Mesenchymal stem cell (in vitro differentiated cells and primary cell): ENCODE data around the gene LTB4R.

Source experiments
- DNase-seq: peaks from one replicate; pipeline ENCODE4 v3.0.0-alpha.2; 2013
- H2AFZ ChIP-seq: one replicate; pipeline ENCODE4 v1.6.1; 2013; ENCODE audit warnings: low read depth, mild to moderate bottlenecking, control low read depth, inconsistent platforms, low read length, moderate library complexity
- H2AK5ac ChIP-seq: 2 replicates; pipeline ENCODE4 v1.6.1; 2013; ENCODE audit warnings: low read length, moderate library complexity, mild to moderate bottlenecking, inconsistent platforms; ENCODE audit not compliant: severe bottlenecking
- H2BK120ac ChIP-seq: one replicate; pipeline ENCODE4 v1.6.1; 2013; ENCODE audit warnings: low read depth, mild to moderate bottlenecking, inconsistent platforms, low read length, moderate library complexity
- H2BK12ac ChIP-seq, 2 experiments: one replicate each; pipeline ENCODE4 v1.6.1; 2013; ENCODE audit warnings: inconsistent platforms in 2 of 2, low read length in 2 of 2, mild to moderate bottlenecking in 2 of 2, moderate library complexity in 2 of 2, control low read depth in 1 of 2
- H2BK15ac ChIP-seq: one replicate; pipeline ENCODE4 v1.6.1; 2013; ENCODE audit warnings: mild to moderate bottlenecking, low read depth, inconsistent platforms; ENCODE audit not compliant: poor library complexity, severe bottlenecking
- H2BK5ac ChIP-seq: 2 replicates; pipeline ENCODE4 v1.6.1; 2013; ENCODE audit warnings: low read depth, mild to moderate bottlenecking, low read length, control low read depth, inconsistent platforms; ENCODE audit not compliant: poor library complexity, severe bottlenecking
- H3K14ac ChIP-seq, 2 experiments: one replicate each; pipeline ENCODE4 v1.6.1; 2013; ENCODE audit warnings: inconsistent platforms in 2 of 2, low read length in 2 of 2, control low read depth in 1 of 2, mild to moderate bottlenecking in 1 of 2, moderate library complexity in 1 of 2
- H3K18ac ChIP-seq, 2 experiments: one replicate each; pipeline ENCODE4 v1.6.1; 2013; ENCODE audit warnings: inconsistent platforms in 2 of 2, low read length in 2 of 2, control low read depth in 1 of 2, low read depth in 1 of 2, mild to moderate bottlenecking in 1 of 2
- H3K23ac ChIP-seq, 2 experiments: one replicate each; pipeline ENCODE4 v1.6.1; 2013; ENCODE audit warnings: inconsistent platforms in 2 of 2, low read length in 2 of 2, mild to moderate bottlenecking in 2 of 2, moderate library complexity in 2 of 2, control low read depth in 1 of 2
- H3K27ac ChIP-seq: 2 replicates; pipeline ENCODE4 v1.5.1; 2013; ENCODE audit warnings: mild to moderate bottlenecking, moderate library complexity, low read length, control low read depth, inconsistent platforms; ENCODE audit not compliant: poor library complexity, severe bottlenecking
- H3K27me3 ChIP-seq, 2 experiments: 2 replicates each; pipeline versions ENCODE4 v1.6.1 to v1.7.0; 2013; ENCODE audit warnings: low read length in 2 of 2, mild to moderate bottlenecking in 2 of 2, moderate library complexity in 2 of 2, control low read depth in 1 of 2, inconsistent platforms in 1 of 2; ENCODE audit not compliant: control insufficient read depth in 1 of 2, insufficient read depth in 1 of 2
- H3K36me3 ChIP-seq, 2 experiments: 2 replicates each; pipeline versions ENCODE4 v1.6.1 to v1.7.0; 2013; ENCODE audit warnings: low read length in 2 of 2, control low read depth in 1 of 2, inconsistent platforms in 1 of 2, low read depth in 1 of 2, mild to moderate bottlenecking in 1 of 2; ENCODE audit not compliant: insufficient read depth in 2 of 2, control insufficient read depth in 1 of 2
- H3K4ac ChIP-seq, 2 experiments: one replicate each; pipeline ENCODE4 v1.6.1; 2013; ENCODE audit warnings: inconsistent platforms in 2 of 2, low read length in 2 of 2, mild to moderate bottlenecking in 2 of 2, moderate library complexity in 2 of 2, control low read depth in 1 of 2, low read depth in 1 of 2
- H3K4me1 ChIP-seq: 2 replicates; pipeline ENCODE4 v1.6.1; 2013; ENCODE audit warnings: low read depth, low read length, control low read depth; ENCODE audit not compliant: control insufficient read depth, insufficient read depth
- H3K4me2 ChIP-seq: 2 replicates; pipeline ENCODE4 v1.6.1; 2013; ENCODE audit warnings: low read length, mild to moderate bottlenecking, inconsistent platforms; ENCODE audit not compliant: poor library complexity, severe bottlenecking
- H3K4me3 ChIP-seq, 2 experiments: 2 replicates each; pipeline versions ENCODE4 v1.5.1 to v1.7.0; 2013; ENCODE audit warnings: low read length in 2 of 2, mild to moderate bottlenecking in 2 of 2, control low read depth in 1 of 2, low read depth in 1 of 2; ENCODE audit not compliant: insufficient read depth in 1 of 2
- H3K79me1 ChIP-seq: replicated peaks from 2 replicates; pipeline ENCODE4 v1.6.1; 2013; ENCODE audit warnings: mild to moderate bottlenecking, control low read depth, low read length, inconsistent platforms; ENCODE audit not compliant: poor library complexity, severe bottlenecking
- H3K9ac ChIP-seq: 2 replicates; pipeline ENCODE4 v1.7.0; 2013; ENCODE audit warnings: mild to moderate bottlenecking, low read length, moderate library complexity
- H3K9me3 ChIP-seq: 2 replicates; pipeline ENCODE4 v1.7.0; 2013; ENCODE audit warnings: mild to moderate bottlenecking, low read length; ENCODE audit not compliant: control insufficient read depth
- H4K8ac ChIP-seq: one replicate; pipeline ENCODE4 v1.6.1; 2013; ENCODE audit warnings: inconsistent platforms, mild to moderate bottlenecking, low read length, moderate library complexity
- H4K91ac ChIP-seq: one replicate; pipeline ENCODE4 v1.6.1; 2013; ENCODE audit warnings: mild to moderate bottlenecking, low read length, inconsistent platforms
- WGBS: methylation state at CpG from one replicate; pipeline ENCODE4 v1.1.7; 2013; ENCODE audit warnings: mixed read lengths; 5-methylcytosine and 5-hydroxymethylcytosine counted together

The LTB4R gene

GRCh38 chr14:24299255-24300191, 11.8 kb upstream of the LTB4R start, which contains the start of the genes DHRS1 and NOP9:
Gene DHRS1, minus strand, starts transcription at chr14:24299780. Its CDS starts 674 bp downstream, at chr14:24299106.
Gene NOP9, plus strand, starts transcription at chr14:24299850. Its CDS starts 105 bp downstream, at chr14:24299955.
- Histone ChIP-seq H3K9ac (peak within 1 kb of the TSS; percentile 95), H4K91ac (no peak within 1 kb of the TSS), H2BK120ac (no peak within 1 kb of the TSS), H3K9me3 (no peaks in the 10 kb centered on the region), H4K8ac (peak within 1 kb of the TSS; percentile 78), H2BK12ac (no peak within 1 kb of the TSS), H3K4me2 (peak within 1 kb of the TSS; percentile 76), H3K36me3 (peaks cover 33 to 52% of the 10 kb centered on the region in 2 experiments), H3K27ac (peak within 1 kb of the TSS; percentile 33), H3K23ac (peak within 1 kb of the TSS in 1 of 2 experiments; percentile 70), H3K4ac (peak within 1 kb of the TSS in 1 of 2 experiments; percentile 92), H3K79me1 (peaks cover 37% of the 10 kb centered on the region), H3K4me3 (peak within 1 kb of the TSS; percentile 90 to 99), H2BK15ac (no peak within 1 kb of the TSS), H2AK5ac (no peak within 1 kb of the TSS), H3K4me1 (peaks cover 17% of the 10 kb centered on the region), H2BK5ac (no peak within 1 kb of the TSS), H3K14ac (peak within 1 kb of the TSS in 1 of 2 experiments; percentile 94), H3K18ac (peak within 1 kb of the TSS; percentile 4 to 87), H2AFZ (peak within 1 kb of the TSS; percentile 85), H3K27me3 (no peaks in the 10 kb centered on the region)
- peak; percentile 90 for DNase-seq
- 2% methylated on average over 73 of the region's 75 CpGs for WGBS

- 50% methylated on average over 14 of the region's 16 CpGs for WGBS
- Histone ChIP-seq H3K23ac (no peak overlapping the region), H2AK5ac (no peak overlapping the region)
Observed at GRCh38 chr14:24300326-24300980, 10.8 kb upstream of the LTB4R start.

GRCh38 chr14:24304019-24304387, 7.3 kb upstream of the LTB4R start:
- H3K4me3 ChIP-seq = no peak overlapping the region
- H3K4me1 ChIP-seq = peaks cover 15% of the 10 kb centered on the region
- no peaks in the 10 kb centered on the region for H3K9me3 ChIP-seq
- no peak overlapping the region for H3K18ac ChIP-seq
- no peak overlapping the region for H4K91ac ChIP-seq
- no peak overlapping the region for H3K9ac ChIP-seq
- H3K27ac ChIP-seq = no peak overlapping the region
- H2BK120ac ChIP-seq = no peak overlapping the region
- no peak overlapping the region for H2AK5ac ChIP-seq
- no peak overlapping the region for H4K8ac ChIP-seq
- H3K23ac ChIP-seq = no peak overlapping the region
- no peak overlapping the region for H3K14ac ChIP-seq
- H3K4ac ChIP-seq = no peak overlapping the region
- H2BK5ac ChIP-seq = no peak overlapping the region
- no peak for DNase-seq
- no peak overlapping the region for H2BK15ac ChIP-seq
- H2BK12ac ChIP-seq = no peak overlapping the region
- WGBS = 97% methylated on average over 11 of the region's 11 CpGs
- H3K36me3 ChIP-seq = peaks cover 57 to 71% of the 10 kb centered on the region in 2 experiments
- H3K79me1 ChIP-seq = peaks cover 42% of the 10 kb centered on the region
- no peak overlapping the region for H2AFZ ChIP-seq
- H3K4me2 ChIP-seq = no peak overlapping the region
- no peaks in the 10 kb centered on the region for H3K27me3 ChIP-seq

More at GRCh38 chr14:24300326-24300980, 10.8 kb upstream of the LTB4R start:
- Histone ChIP-seq H2BK12ac (no peak overlapping the region), H2BK120ac (no peak overlapping the region), H3K18ac (no peak overlapping the region), H3K4me2 (peak overlapping the region; percentile 76), H3K27me3 (no peaks in the 10 kb centered on the region), H3K36me3 (peaks cover 43 to 52% of the 10 kb centered on the region in 2 experiments), H4K8ac (peak overlapping the region; percentile 19), H3K9ac (peak overlapping the region; percentile 95), H3K79me1 (peaks cover 39% of the 10 kb centered on the region), H3K4ac (no peak overlapping the region), H2BK5ac (no peak overlapping the region), H3K4me1 (peaks cover 17% of the 10 kb centered on the region), H3K14ac (no peak overlapping the region), H2BK15ac (no peak overlapping the region), H3K9me3 (no peaks in the 10 kb centered on the region), H3K4me3 (peak overlapping the region; percentile 90 to 99), H4K91ac (no peak overlapping the region), H2AFZ (no peak overlapping the region), H3K27ac (no peak overlapping the region)
- no peak for DNase-seq

DNA sequence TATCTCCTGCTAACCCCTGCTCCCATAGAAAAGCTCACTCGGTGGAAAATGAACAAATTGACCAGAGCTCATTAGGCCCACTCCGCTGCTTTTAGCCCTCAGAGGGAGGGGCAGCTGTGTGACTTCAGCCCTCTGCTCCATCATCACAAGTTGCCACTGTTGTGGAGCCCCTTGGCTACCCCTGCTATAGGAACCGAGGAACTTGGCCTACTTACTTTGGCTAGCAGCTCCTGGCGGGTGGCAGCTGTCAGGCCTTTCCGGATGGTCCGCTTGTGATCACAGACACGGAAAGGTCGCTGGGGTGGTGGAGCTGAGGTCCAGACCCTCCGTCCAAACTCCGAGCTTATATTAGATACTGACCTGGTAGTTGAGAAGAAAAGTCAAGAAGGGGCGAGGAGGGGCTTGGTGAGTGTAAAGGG, 4.1 kb upstream of the LTB4R start:
- no peak overlapping the region for H2AFZ ChIP-seq
- no peak overlapping the region for H2BK5ac ChIP-seq
- no peaks in the 10 kb centered on the region for H3K9me3 ChIP-seq
- no peak overlapping the region for H3K4me2 ChIP-seq
- peaks cover 63 to 74% of the 10 kb centered on the region in 2 experiments for H3K36me3 ChIP-seq
- 85% methylated on average over 11 of the region's 11 CpGs for WGBS
- H2BK15ac ChIP-seq = no peak overlapping the region
- H2BK120ac ChIP-seq = no peak overlapping the region
- no peak overlapping the region for H3K4me3 ChIP-seq
- no peak overlapping the region for H3K9ac ChIP-seq
- no peak overlapping the region for H2AK5ac ChIP-seq
- H3K23ac ChIP-seq = no peak overlapping the region
- H3K4me1 ChIP-seq = peaks cover 10% of the 10 kb centered on the region
- no peak overlapping the region for H4K91ac ChIP-seq
- H3K14ac ChIP-seq = no peak overlapping the region
- H3K18ac ChIP-seq = no peak overlapping the region
- H2BK12ac ChIP-seq = no peak overlapping the region
- H3K4ac ChIP-seq = no peak overlapping the region
- H3K27ac ChIP-seq = no peak overlapping the region
- H3K79me1 ChIP-seq = peaks cover 20% of the 10 kb centered on the region
- H4K8ac ChIP-seq = no peak overlapping the region
- no peaks in the 10 kb centered on the region for H3K27me3 ChIP-seq
- no peak for DNase-seq
